GM21381 (cell line): ENCODE results near the gene DNAH11.

Experiments
- ATAC-seq: cut with Tn5 transposase; IDR thresholded peaks from one replicate; pipeline ENCODE4 v1.9.1; 2021; ENCODE audit warnings: mild to moderate bottlenecking, moderate library complexity; ENCODE audit not compliant: unreplicated experiment

Gene DNAH11

GRCh38 chr7:21550076-21550475 is 7.2 kb downstream of the DNAH11 start:
- ATAC-seq, result no peak

DNA sequence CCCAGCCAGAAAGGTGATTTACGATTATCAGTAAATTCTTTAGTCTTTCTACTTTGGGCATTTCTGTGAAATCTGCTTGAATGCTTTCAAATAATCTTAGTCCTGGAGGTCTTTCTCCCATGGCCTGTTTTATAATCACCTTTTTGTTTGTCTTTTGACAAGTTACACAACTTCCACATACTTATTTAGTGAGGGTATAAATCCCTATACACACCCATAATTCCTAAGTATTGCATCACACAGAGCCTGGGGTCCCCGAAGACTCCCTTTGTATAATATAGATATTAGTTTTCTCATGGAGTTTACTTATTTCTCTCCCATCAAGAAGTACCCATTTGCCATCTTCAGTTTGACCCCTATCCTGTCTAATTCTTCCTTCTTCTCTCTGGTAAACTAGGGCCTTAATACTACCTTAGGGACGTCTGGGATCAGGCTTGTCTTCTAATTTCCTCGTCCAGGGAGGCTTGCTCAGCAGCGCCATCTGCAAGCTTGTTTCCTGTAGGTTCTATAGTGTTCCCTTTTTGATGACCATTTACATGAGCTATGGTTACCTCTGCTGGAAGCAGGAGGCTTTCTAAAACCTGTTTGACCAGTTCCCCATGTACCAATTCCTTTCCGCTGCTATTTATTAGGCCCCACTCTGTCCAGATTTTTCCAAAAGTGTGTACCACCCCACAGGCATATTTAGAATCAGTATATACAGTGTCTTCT is 8.1 kb downstream of the DNAH11 start:
- no peak for ATAC-seq

DNA sequence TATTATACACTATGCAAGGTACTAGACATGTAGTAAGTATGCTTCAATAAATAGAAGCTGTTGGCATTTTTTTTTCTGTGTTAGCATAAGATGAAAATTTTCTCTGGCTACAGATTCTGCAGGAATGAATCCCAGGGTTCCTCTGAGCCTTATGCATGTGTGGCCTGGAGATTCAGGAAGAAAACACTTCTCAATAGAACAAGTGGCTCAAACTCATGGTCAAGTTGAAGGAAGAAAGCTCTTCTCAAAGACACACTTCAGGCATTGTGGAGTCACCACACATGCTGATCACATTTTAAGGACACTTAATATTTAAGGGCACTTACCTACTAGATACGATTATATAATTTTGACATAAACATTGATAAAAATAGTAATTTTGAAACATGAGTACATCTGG is 19.5 kb downstream of the DNAH11 start:
- ATAC-seq, result no peak

DNA sequence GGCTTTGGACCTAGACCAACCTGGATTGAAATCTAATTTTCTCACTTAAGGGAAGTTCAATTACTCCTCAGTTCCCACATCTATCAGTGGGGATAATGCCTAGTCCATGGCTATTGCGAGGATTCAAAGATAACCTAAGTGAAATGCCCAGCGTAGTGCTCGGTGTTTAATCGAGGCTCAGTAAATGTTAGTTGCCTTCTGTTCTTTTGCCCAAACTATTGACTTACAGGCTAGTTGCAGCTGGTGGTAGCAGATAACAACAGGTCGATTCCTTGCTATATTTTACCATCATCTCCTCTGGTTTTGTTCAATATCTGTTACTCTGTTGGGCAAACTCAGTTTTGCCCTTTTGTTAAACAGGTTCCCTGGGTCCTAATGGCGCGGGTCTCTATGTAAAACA is 22.8 kb downstream of the DNAH11 start:
- no peak for ATAC-seq

GRCh38 chr7:21566094-21566493 is 23.3 kb downstream of the DNAH11 start:
- no peak for ATAC-seq

DNA sequence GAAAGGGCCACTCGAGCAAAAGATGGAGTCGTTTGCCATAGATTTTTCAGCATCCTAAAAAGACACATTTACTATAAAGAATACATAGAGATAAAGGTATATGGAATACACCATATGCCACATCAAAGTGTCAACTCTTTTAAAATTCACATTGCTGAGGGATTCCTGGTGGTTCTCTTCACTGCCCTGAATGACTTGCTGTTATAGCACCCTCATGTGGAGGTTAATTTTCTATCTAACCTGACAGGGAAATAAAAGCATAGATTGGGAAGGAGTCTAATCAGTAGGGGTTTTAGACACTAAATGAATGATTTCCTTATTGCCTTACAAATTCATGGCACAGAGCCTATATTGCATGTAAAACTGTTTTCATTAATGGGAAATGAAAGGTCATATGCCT is 25.9 kb downstream of the DNAH11 start:
- no peak for ATAC-seq

DNA sequence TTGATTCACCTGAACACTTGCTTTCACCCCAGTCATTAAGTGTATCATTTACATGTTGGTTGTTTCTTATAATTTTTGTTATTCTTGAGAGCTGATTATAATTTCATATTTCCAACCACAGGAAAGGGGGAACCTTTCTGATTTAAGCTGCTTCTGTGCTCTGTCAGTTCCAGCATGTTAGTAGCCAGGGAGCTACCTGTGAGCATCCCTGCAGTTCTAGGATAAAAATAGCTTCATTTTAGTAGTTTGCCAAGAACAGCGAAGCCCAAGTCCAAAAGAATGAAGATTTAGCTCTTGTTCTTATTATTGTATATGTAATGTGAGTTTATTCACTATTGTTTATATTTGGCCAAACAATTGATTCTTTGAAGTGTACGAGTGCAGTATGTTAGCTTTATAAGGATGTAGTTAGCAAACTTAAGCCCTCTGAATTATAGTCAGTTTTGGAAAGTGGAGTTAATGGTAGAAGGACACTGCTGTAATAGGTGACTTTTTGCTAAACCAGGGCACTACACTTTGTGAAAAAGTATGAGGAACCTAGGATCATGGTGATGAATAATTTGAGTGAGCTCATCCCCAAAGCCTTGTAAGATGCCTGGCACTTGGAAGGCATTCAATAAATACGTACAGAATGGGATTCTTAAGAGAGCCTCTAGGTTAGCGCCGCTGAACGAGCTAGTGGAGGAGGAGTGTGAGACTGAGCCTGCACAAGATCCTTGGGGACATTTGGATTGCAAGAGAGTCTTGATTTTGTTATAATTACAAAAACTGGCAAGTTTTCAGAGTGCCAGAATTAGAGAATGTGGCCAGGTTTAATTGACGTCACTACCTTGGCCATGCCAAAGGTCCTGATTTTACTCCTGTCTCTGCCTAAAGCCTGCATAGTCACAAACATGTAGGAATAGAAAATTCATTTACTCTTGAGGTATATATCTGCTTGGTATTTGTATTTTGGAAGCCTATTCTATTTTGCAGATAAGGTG is 29.8 kb downstream of the DNAH11 start:
- no peak for ATAC-seq

DNA sequence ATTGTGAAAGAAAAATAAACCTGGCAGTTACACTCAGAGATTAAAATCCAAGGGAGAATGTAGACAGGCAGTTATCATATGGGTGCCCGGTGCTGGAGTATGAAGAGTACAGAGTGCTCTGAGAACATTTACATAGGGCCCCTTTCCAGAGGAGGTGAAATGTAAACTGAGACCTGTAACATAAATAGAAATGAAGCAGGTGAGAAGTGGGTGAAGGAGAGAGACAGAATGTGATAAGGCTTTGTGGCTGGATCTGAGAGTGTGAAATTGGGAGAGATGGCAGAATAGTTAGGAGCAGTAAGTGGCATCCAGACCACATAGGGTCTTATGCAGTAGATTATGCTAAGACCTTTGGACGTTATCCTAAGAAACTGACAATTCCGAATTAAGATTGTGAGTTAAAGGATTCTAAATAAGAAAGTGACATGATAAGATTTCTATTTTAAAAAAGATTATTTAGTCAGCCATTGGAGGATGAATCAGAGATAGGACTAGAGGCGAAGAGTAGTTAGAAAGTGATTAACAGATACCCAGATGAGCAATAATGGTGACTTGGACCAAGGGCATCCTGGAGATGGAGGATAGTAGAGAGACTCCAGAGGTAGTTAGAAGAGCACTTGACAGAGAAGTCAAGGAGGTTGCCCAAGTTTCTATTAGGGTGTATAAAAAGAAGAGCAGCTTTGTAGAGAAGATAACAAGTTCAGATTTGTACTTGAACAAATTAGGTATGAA is 36.7 kb downstream of the DNAH11 start:
- ATAC-seq, result no peak

- no peak for ATAC-seq
Observed at GRCh38 chr7:21580073-21580521, 37.3 kb downstream of the DNAH11 start.

DNA sequence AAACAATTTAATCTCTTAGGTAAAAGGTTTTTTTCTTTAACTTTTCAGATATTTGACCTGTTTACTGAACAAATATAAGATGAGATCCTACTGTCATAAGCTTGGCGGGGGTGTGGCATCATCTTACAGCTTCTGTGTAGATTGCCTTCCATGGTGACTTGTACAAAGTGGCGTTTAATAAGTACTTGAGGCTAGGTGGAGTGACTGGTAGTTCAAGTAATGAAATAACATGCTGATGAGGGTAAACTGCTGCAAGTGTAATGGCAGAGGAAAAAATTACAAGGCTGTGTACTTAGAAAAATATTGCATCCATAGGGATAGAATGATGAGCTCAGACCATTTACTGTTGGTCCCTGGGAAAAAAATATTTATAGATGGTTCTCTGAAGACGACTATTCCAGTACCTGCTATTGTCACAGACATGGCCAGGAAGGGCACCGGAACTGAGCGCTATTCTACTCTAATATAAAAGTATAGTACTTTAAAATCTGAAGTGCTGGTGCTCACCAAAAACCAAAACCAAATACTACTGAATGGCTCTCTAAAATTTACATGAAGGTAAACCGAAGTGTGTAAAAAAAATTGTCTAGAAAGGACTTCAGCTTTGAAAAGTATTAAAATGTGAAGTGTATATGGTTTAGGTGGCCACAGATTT is 42.4 kb downstream of the DNAH11 start:
- ATAC-seq, result no peak

DNA sequence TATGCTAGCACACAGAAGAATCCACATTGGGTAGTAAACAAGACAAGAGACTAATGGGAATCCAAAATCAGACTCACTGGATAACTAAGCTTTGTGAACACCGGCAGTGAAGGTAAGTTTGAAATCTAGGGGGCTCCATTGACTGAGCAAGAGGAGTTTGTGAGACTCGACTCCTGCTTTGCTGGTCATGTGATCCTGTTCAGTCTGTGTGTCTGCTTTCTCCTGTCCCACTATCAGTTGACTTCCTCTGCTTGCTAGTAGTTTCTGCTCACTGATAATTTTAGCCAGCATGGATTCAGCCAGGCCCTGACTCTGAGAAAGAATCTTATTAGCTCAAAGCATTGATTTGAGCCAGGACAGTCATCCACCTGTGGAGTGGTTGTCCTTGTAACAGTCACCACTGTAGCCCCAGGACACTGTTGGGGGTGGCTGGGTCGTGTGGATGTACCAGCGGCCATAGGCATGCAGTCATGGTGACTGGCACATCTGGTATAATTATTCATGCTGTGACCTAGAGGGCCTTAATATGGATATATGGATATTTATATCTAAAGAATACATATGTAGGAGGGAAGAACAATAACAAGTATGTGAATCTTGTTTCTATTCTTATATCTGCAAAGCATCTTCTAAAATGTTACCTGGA is 44.4 kb downstream of the DNAH11 start:
- ATAC-seq, result no peak

GRCh38 chr7:21596801-21597200 is 54.0 kb downstream of the DNAH11 start:
- ATAC-seq, result no peak

DNA sequence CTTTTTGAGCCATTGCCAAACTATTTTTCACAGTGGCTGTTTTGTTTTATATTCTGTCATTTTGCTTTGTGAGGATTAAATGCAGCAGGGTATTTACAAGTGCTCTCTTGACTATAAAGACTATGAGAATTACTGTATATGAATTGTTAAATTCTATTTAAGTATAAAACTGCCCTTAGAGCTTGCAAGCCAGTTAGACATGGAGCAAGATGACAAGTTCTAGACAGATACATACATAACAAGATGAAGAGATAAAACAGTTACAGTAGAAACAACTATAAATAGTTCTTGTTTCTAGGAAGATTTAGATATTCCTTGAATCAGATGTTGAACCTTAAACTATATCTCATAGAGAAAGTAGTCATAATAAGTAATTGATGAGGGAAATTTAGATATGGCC is 60.6 kb downstream of the DNAH11 start:
- ATAC-seq, result no peak

DNA sequence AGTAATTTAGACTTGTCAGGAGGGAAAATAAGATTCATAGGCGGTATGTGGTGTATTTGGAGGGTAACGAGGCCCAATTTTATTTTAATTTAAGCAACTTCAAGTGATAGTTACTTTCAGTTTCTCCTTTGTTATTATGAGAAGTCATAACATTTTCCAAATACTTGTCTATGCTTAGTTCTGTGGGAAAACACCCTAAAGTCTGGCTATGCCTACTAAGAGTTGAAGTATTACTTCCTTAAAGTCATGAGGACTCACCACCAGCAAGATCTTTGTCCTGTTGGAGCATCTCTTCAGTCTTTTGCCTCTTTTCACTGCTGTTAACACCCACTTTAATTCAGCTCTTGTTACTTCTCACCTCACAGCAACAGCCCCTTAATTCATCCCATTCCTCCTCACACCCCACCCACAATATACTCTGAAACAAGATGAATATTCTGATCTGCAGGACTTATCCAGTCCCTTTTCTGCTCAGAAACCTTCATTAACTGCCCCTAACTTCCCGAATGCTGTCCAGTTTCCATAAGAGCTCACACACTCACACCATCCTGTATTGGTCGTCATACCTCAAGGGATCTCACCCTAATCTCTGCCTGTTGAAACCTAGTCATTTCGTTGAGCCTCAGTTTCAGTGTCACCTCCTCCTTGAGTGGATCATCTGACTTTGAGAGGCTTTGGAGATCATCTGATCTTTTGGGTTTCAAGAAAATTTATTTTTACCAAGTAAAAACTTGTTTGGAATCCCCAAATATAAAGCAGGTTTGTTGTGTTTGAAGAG is 61.3 kb downstream of the DNAH11 start:
- no peak for ATAC-seq

GRCh38 chr7:21605008-21605585 is 62.3 kb downstream of the DNAH11 start:
- ATAC-seq, result no peak

DNA sequence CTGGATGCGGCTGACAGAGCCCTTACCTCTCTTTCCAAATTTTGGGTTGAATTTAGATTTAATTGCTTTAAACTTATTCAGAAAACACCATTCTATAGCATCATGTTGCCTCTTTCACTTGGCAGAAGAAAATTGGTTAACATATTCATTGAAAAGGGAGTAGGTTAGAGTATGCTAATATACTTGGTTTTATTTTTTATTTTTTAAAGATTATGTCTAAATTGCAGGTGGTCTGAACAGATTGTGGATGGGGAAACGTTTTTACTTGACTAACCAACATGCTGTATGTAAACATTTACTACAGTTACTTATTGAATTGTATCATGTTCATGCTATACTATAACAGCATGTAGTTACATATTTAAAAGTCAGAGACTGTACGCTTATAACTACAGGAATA is 65.6 kb downstream of the DNAH11 start:
- ATAC-seq, result no peak

GRCh38 chr7:21611129-21611528 is 68.3 kb downstream of the DNAH11 start:
- no peak for ATAC-seq

DNA sequence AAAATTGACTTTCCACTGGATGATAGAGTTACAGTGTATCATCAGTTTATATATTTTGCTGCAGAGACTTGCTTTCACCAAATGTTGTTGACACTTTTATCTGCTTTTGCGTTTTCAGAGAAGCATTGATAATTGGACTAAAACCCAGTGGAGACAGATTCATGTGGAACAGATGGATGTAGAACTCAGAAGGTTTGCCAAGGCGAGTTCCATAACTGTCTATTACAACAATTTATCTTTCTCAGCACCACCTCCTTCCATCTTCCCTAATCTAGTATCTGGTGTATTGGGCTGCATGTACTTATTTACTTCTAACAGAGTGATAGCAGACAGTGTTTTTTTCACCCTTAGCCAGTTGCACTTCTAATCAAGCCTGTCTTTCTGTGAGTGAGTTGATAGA is 73.3 kb downstream of the DNAH11 start:
- ATAC-seq, result no peak

DNA sequence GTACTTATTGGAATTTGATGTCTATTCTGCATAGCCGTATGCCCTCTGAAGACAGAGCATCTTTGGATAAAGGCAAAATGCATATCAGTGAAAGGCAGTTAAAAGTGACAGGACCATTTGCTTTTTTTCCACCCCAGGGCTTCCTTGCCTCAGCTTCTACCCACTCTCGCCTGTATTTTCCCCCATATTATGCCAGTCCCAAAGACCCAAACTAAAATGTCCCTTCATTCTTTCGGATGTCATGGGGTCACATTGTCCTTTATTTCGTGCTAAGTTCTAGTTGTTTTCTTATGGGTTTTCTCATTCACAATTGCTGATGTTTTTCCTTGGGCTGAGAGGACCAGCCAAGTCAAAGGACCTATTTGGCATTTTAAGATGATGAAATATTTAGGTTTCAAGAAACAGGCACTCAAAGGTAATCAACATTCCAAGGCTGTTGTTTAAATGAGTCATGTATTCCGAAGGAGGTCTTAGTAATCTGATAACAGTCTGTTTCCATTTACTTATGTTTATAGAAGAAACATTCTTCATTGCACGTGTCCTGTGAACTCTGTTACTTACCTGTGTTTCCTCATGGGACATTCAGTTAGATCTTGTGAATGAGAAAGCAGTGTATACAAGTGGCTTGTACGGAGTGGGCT is 74.1 kb downstream of the DNAH11 start:
- no peak for ATAC-seq
